ENCODE data around the gene MS4A7.
A peak's percentile ranks its signal among the peaks of the same experiment; 100 is the strongest.
"Not testable (repeated sequence)": the region's sequence is repeated elsewhere in the genome, so short reads cannot be mapped to it uniquely, and the experiment has no call there.

MS4A7 gene

GRCh38 chr11:60378354-60378753 lies at the start of gene MS4A7:
MS4A7 (plus strand) TSS chr11:60378532; CDS start chr11:60383142, 4,610 bp downstream.
- peak; percentile 10 for DNase-seq

GRCh38 chr11:60332846-60333245 lies 45.5 kb upstream of the MS4A7 start:
- DNase-seq, result no peak

- peak; percentile 74 for DNase-seq
Observed at GRCh38 chr11:60334005-60334620, 44.2 kb upstream of the MS4A7 start.

- DNase-seq, result no peak
Observed at GRCh38 chr11:60336767-60337391, 41.5 kb upstream of the MS4A7 start.

- DNase-seq, result peak; percentile 23
Observed at GRCh38 chr11:60338053-60338452, 40.3 kb upstream of the MS4A7 start.

- DNase-seq, result no peak
Observed at GRCh38 chr11:60339356-60339755, 39.0 kb upstream of the MS4A7 start.

- peak; percentile 21 for DNase-seq
Observed at GRCh38 chr11:60343094-60343704, 35.1 kb upstream of the MS4A7 start.

GRCh38 chr11:60344146-60344545 lies 34.2 kb upstream of the MS4A7 start:
- DNase-seq, result no peak

GRCh38 chr11:60345489-60345888 lies 32.8 kb upstream of the MS4A7 start:
- peak; percentile 32 for DNase-seq

GRCh38 chr11:60347084-60347797 lies 31.1 kb upstream of the MS4A7 start:
- DNase-seq, result no peak

- no peak for DNase-seq
Observed at GRCh38 chr11:60348116-60348515, 30.2 kb upstream of the MS4A7 start.

GRCh38 chr11:60349990-60350389 lies 28.3 kb upstream of the MS4A7 start:
- no peak for DNase-seq

- DNase-seq, result no peak
Observed at GRCh38 chr11:60357771-60358170, 20.6 kb upstream of the MS4A7 start.

- no peak for DNase-seq
Observed at GRCh38 chr11:60360621-60361020, 17.7 kb upstream of the MS4A7 start.

GRCh38 chr11:60362241-60362640 lies 16.1 kb upstream of the MS4A7 start:
- DNase-seq, result no peak

GRCh38 chr11:60363542-60364470 lies 14.5 kb upstream of the MS4A7 start:
- DNase-seq, result peak; percentile 65

- not testable (repeated sequence) for DNase-seq
Observed at GRCh38 chr11:60366262-60366904, 11.9 kb upstream of the MS4A7 start.

- DNase-seq, result peak; percentile 44
Observed at GRCh38 chr11:60367009-60367408, 11.3 kb upstream of the MS4A7 start.

- DNase-seq, result no peak
Observed at GRCh38 chr11:60367896-60368295, 10.4 kb upstream of the MS4A7 start.

- no peak for DNase-seq
Observed at GRCh38 chr11:60370252-60370810, 8.0 kb upstream of the MS4A7 start.

- no peak for DNase-seq
Observed at GRCh38 chr11:60370811-60371298, 7.5 kb upstream of the MS4A7 start.

GRCh38 chr11:60371386-60371785 lies 6.9 kb upstream of the MS4A7 start:
- no peak for DNase-seq

All from activated CD4-positive, alpha-beta T cell treated with anti-CD3 and anti-CD28 coated beads, Interleukin-2, amount 50 U/mL, for 16 hours (primary cell).